SU-DHL-6 (cell line): ENCODE results near the gene IRF8.
A peak's percentile ranks its signal among the peaks of the same experiment; 100 is the strongest.

ENCODE experiments used
- H2AFZ ChIP-seq: fragments of 200-600 bp; sonication (generic); 2 replicates; pipeline ENCODE4 v1.6.1; 2014; ENCODE audit warnings: low read depth, mild to moderate bottlenecking, moderate library complexity, mixed read lengths, antibody characterized with exemption, low read length; ENCODE audit not compliant: severe bottlenecking
- H3F3A ChIP-seq: fragments of 200-600 bp; shearing (Covaris generic); 2 replicates; pipeline ENCODE4 v1.6.0; 2016; ENCODE audit warnings: antibody characterized with exemption, mild to moderate bottlenecking; ENCODE audit not compliant: insufficient read depth
- H3K27ac ChIP-seq: fragments of 200-600 bp; sonication (generic); 2 replicates; pipeline ENCODE4 v1.5.1; 2016; ENCODE audit warnings: low read depth, mild to moderate bottlenecking, low read length, moderate library complexity, mixed read lengths
- H3K27me3 ChIP-seq: fragments of 200-600 bp; sonication (generic), shearing (Covaris generic); 2 replicates; pipeline ENCODE4 v1.6.0; 2014; ENCODE audit warnings: mild to moderate bottlenecking, low read length
- H3K36me3 ChIP-seq: fragments of 200-600 bp; sonication (generic); 2 replicates; pipeline ENCODE4 v1.6.1; 2014; ENCODE audit warnings: mild to moderate bottlenecking, low read length, mixed read lengths
- H3K4me2 ChIP-seq: fragments of 300-600, 200-600 bp; shearing (Covaris generic), sonication (generic); 2 replicates; pipeline ENCODE4 v1.6.0; 2014; ENCODE audit warnings: low read length, low read depth, mild to moderate bottlenecking; ENCODE audit not compliant: poor library complexity, severe bottlenecking
- H3K4me3 ChIP-seq: fragments of 200-600 bp; sonication (generic); 2 replicates; pipeline ENCODE4 v1.5.1; 2014; ENCODE audit warnings: antibody characterized with exemption, low read length, mild to moderate bottlenecking, mixed read lengths; ENCODE audit not compliant: insufficient read depth, poor library complexity, severe bottlenecking
- H3K79me2 ChIP-seq: fragments of 200-600 bp; sonication (generic); 2 replicates; pipeline ENCODE4 v1.6.1; 2014; ENCODE audit warnings: mild to moderate bottlenecking, low read length, moderate library complexity; ENCODE audit not compliant: insufficient read depth
- H3K9ac ChIP-seq: fragments of 200-600 bp; sonication (generic); 2 replicates; pipeline ENCODE4 v1.7.0; 2014; ENCODE audit warnings: mild to moderate bottlenecking, low read length
- H3K9me2 ChIP-seq: fragments of 200-600 bp; sonication (generic); replicated peaks from 2 replicates; pipeline ENCODE4 v1.6.1; 2014; ENCODE audit warnings: low read length; ENCODE audit not compliant: insufficient read depth
- H3K9me3 ChIP-seq: fragments of 200-600 bp; sonication (generic); 2 replicates; pipeline ENCODE4 v1.6.1; 2014; ENCODE audit warnings: low read length, mixed read lengths; ENCODE audit not compliant: insufficient read depth
- H4K20me1 ChIP-seq: fragments of 200-600 bp; sonication (generic); 2 replicates; pipeline ENCODE4 v1.6.1; 2014; ENCODE audit warnings: low read depth, mild to moderate bottlenecking, antibody characterized with exemption, low read length, moderate library complexity, mixed read lengths
- EZH2phosphoT487 ChIP-seq: fragments of 200-600 bp; sonication (generic), shearing (Covaris generic); conservative IDR thresholded peaks from 2 replicates; pipeline ENCODE4 v1.6.1; 2018; ENCODE audit warnings: mild to moderate bottlenecking, antibody characterized with exemption, low read length, moderate library complexity, mixed read lengths
- TF ChIP-seq, protein P1 (sequence below): fragments of 200-600 bp; sonication (generic); IDR thresholded peaks from one replicate; pipeline ENCODE4 v1.5.1; 2017; ENCODE audit warnings: antibody characterized with exemption, mild to moderate bottlenecking, low read length, moderate library complexity; ENCODE audit not compliant: insufficient read depth, poor library complexity, severe bottlenecking

Gene IRF8

DNA sequence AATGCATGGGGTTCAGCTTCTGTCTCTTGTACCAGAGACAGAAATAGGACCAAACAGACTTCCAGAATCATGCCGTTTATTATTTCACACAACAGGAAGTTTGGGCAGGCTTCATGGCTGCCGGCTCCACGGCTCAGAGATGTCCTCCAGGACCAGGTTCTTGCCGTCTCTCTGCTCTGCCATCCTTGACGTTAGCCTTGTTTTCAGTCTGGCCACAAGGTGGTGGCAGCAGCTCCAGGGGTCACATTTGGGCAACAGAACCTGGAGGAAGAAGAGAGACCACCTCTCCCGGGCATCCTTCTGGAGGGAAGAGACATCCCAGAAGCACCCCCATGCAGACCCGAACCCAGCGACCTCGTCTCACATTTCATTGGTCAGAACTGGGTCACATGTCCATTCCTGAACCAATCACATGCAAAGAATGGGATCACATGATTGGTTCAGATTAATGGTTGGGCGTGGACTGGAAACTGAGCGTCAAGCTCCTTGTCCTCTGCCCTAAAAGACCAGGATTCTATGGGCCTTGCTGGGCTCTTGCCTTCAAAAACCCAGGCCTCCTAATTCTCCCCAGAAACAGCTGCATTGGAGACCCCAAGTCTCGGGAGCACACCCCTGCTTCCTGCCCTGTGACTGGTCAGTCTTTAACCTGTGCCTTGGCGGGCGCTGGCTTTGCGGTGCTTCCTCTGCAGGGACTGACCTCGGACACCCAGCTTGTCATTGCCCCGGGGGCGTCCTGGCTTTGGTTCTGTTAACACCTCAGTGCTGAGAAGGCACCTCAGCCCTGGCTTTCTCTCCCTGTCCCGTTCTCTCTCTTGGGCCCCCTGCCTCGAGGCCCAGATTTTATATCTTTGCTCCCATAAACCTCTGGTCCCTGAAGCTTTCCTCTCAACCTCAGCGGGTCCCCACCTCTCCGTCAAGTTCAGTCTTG, 63.3 kb downstream of the IRF8 start:
- no peak for TF ChIP-seq EZH2phosphoT487
- TF ChIP-seq, protein P1, sequence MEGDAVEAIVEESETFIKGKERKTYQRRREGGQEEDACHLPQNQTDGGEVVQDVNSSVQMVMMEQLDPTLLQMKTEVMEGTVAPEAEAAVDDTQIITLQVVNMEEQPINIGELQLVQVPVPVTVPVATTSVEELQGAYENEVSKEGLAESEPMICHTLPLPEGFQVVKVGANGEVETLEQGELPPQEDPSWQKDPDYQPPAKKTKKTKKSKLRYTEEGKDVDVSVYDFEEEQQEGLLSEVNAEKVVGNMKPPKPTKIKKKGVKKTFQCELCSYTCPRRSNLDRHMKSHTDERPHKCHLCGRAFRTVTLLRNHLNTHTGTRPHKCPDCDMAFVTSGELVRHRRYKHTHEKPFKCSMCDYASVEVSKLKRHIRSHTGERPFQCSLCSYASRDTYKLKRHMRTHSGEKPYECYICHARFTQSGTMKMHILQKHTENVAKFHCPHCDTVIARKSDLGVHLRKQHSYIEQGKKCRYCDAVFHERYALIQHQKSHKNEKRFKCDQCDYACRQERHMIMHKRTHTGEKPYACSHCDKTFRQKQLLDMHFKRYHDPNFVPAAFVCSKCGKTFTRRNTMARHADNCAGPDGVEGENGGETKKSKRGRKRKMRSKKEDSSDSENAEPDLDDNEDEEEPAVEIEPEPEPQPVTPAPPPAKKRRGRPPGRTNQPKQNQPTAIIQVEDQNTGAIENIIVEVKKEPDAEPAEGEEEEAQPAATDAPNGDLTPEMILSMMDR: peak; percentile 21
- Histone ChIP-seq H3K4me2 (no peak overlapping the region), H3K9me2 (no peaks in the 10 kb centered on the region), H3K9me3 (no peaks in the 10 kb centered on the region), H3K36me3 (no peaks in the 10 kb centered on the region), H3K4me3 (no peak overlapping the region), H3K9ac (no peak overlapping the region), H3F3A (no peaks in the 10 kb centered on the region), H3K27me3 (no peaks in the 10 kb centered on the region), H2AFZ (no peak overlapping the region), H3K27ac (no peak overlapping the region), H3K79me2 (no peaks in the 10 kb centered on the region), H4K20me1 (no peaks in the 10 kb centered on the region)

DNA sequence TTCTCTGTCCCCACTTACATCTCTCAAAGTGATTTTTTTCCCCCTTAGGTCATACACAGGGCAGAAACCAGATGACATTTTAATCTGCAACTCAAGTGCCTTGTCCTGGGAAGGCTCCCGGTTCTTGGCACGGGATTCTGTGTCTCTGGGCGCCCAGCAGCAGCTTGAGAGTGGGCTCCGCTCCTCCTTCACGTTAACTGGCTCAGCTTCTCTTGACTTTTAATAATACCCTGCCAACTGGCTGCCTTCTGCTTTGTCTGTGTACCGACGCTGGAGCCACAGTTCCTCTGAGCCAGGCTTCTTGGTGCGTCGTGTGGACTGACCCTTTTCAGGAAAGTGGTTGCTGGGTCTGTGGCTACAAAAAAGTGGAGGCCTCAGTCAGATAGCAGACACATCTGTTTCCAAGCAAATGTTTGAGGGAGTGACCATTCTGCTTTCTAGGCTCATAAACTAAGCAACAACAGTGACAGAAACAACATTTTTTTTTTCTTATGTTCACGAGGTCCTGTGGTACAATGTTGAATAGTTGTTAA, 64.9 kb downstream of the IRF8 start:
- no peaks in the 10 kb centered on the region for H4K20me1 ChIP-seq
- no peaks in the 10 kb centered on the region for H3F3A ChIP-seq
- no peaks in the 10 kb centered on the region for H3K9me3 ChIP-seq
- H3K9ac ChIP-seq: no peak overlapping the region
- TF ChIP-seq EZH2phosphoT487: no peak
- TF ChIP-seq, protein P1: no peak
- H3K4me3 ChIP-seq: no peak overlapping the region
- no peak overlapping the region for H2AFZ ChIP-seq
- no peak overlapping the region for H3K27ac ChIP-seq
- no peaks in the 10 kb centered on the region for H3K79me2 ChIP-seq
- H3K36me3 ChIP-seq: no peaks in the 10 kb centered on the region
- no peaks in the 10 kb centered on the region for H3K9me2 ChIP-seq
- no peak overlapping the region for H3K4me2 ChIP-seq
- no peaks in the 10 kb centered on the region for H3K27me3 ChIP-seq

DNA sequence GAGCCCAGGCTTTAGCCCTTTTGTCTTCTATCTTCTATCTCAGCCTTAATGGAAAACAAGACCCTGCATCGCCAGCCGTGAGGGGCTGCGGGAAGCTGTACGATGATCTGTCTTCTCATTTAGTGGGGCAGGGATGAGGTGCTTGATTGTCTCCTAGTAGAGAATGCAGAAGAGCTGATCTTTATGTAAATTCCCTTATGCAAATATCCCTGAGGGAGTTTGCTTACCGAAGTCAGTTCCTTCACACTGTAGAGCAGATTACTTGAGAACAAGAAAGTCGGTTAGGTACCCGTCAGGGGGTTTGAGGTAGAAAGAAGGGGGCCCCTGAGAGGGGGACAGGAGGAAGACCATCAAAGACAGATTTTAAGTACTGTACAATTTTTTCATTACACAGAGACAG, 66.2 kb downstream of the IRF8 start:
- Histone ChIP-seq H3K9me3 (no peaks in the 10 kb centered on the region), H3K36me3 (no peaks in the 10 kb centered on the region), H3K9me2 (no peaks in the 10 kb centered on the region), H3F3A (no peaks in the 10 kb centered on the region), H3K27me3 (no peaks in the 10 kb centered on the region), H3K9ac (no peak overlapping the region), H3K27ac (no peak overlapping the region), H3K4me3 (no peak overlapping the region), H2AFZ (no peak overlapping the region), H3K4me2 (no peak overlapping the region), H3K79me2 (no peaks in the 10 kb centered on the region), H4K20me1 (no peaks in the 10 kb centered on the region)
- TF ChIP-seq, protein P1: no peak
- TF ChIP-seq EZH2phosphoT487: no peak
